HG03460 (cell line): ENCODE measurements around the gene CCBE1.
"Not testable (repeated sequence)": the region's sequence is repeated elsewhere in the genome, so short reads cannot be mapped to it uniquely, and the experiment has no call there.

Source experiments
- ATAC-seq: cut with Tn5 transposase; IDR thresholded peaks from one replicate; pipeline ENCODE4 v1.9.1; 2021; ENCODE audit not compliant: unreplicated experiment

CCBE1 gene

DNA sequence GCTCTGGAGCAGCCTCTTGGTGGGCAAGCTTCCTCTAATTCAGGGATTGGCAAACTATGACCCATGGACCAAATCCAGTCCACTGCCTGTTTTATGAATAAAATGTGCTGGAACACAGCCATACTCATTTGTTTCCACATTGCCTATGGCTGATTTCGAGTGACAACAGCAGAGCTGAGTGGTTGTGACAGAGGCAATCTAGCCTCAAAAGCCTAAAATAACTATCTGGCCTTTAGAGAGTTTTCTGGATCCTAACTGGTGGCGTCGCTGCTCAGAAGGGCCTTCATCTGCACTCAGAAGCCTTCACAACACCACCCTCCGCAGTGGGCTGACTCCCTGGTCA is 147.1 kb downstream of the CCBE1 start:
- no peak for ATAC-seq

DNA sequence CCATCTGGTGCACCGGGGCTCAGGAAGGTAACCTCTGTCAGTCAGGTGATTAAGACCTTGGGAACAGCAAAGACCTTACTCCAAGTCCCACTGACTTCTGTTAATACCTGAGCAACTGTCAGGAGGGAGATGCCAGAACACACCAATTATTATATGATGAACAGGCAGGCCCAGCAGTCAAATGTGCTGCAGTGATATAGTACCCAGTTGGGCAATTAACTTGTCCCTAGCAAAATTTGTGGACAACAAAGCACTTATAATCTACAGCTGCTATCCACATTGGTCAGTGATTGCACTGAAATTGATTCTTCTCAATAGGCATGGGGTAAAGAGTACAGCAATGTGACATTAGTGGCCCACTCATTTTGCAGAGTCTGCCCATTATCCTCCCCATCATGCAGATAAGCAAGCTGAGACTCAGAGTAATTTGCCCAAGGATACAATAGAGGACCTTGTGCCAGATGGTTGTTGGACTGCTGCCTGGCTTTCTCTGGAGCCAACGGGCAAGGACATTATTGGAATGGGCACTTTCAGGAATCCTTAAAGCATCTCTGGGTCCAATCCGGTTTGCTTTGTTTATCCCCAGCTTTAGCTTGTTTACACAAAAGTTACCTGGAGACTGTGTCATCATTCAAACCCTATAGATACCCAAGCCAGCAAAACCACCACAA is 147.6 kb downstream of the CCBE1 start:
- no peak for ATAC-seq

- ATAC-seq = no peak
These were observed 149.5 kb downstream of the CCBE1 start for GRCh38 chr18:59547581-59548182.

DNA sequence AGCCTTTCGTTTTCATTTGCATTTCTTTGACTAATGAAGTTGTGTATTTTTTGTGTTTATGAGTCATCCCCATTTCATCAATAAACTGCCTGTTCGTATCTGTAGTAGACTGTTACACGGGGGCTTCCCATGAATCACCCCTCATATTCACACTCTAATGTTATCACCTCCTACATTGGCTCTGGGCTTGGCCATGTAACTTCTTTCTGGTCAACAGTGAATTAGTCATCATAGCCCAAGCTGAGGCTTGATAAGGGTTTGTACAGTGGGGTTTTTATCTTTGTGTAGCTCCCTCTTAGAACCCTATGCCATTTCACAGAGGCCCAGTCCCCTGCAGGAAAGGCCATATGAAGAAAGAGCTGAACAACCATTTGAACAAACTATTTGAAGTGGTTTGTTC is 151.0 kb downstream of the CCBE1 start:
- no peak for ATAC-seq

GRCh38 chr18:59540780-59541179 is 156.4 kb downstream of the CCBE1 start:
- ATAC-seq = no peak

DNA sequence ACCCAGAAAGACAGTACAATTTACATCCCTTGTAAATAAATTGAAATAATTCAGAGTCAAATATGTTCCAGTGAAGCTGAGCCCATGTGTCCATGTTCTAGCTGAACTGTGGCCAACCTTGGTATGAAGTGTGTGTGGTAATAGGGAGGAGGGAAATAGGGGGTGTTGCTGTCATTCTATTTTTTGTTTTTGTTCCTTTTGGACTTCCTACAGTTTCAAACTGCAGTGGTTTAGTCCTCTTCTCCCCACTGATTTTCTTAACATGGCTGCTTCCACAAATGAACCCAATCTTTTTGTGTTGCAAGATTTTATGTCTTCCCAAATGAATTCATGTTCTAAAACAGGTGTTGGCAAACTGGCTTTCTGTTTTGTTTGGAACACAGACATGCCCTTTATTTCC is 156.9 kb downstream of the CCBE1 start:
- ATAC-seq = no peak

DNA sequence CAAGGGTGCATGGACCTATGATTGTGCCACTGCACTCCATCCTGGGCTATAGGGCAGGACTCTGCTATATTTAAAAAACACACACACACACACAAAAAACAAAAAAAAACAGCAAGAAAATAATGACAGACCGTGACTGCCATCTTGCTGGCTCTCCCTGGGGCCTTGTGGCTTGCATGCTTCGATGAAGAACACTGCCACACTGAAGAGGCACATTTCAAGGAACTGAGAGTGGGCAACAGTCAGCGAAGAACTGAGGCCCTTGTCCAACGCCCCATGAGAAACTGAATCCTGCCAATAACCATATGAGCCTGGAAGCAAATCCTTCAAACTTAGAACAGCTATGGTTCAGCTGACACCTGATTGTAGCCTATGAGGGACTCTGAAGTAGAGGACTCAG is 158.1 kb downstream of the CCBE1 start:
- ATAC-seq = no peak

DNA sequence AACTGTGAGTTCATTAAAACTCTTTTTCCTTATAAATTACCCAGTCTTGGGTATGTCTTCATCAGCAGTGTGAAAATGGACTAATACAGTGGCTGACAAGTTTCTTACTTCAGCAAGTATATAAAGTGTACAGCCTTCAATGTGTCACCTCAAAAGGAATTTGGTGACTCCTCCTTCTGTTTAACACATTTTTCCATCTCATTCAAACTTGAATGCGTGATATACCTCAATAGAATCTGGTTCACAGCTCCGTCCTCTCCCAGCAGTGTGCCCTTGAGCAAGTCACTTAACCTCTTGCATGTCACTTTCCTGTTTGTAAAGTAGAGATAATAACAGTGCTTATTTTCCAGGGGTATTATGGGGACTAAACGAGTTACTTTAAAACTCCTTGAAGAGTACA is 159.6 kb downstream of the CCBE1 start:
- no peak for ATAC-seq

DNA sequence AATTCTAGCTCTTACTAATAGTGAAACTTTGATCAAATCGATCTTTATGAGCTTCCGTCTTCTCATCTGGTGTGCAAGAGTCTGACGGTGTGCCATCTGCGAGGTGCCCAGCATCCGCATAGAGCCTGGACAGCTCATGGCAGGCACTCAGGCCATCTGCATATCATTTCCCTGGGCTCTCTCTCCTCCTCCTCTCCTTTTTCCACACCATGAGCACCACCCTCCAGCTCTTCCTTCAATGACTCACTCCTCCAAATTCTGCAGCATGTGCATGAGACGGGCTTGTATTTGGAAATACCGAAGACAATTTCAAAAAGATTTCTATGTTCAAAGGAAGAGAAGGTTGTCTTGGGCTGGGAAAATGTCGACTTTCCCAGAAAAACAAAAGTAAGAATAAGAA is 161.1 kb downstream of the CCBE1 start:
- ATAC-seq = no peak

DNA sequence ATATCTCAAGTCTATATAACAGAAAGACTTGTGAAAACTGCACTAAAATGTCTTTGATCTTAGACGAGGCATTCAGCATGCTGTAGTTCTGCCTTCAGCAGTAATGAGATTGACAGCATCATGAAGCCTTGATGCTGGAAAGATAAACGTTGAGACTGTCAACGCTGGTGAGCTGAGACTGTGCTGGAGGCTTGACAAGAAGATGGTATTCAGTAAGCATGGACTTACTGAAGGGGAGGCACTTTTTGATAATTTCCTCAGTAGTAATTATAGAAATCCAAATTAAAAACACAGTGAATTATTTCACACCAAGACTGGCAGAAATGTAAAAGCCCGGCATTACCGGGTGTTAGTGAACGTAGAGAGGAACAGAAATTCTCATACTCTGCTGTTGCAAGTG is 162.2 kb downstream of the CCBE1 start:
- no peak for ATAC-seq

GRCh38 chr18:59528866-59529265 is 168.4 kb downstream of the CCBE1 start:
- ATAC-seq = no peak

DNA sequence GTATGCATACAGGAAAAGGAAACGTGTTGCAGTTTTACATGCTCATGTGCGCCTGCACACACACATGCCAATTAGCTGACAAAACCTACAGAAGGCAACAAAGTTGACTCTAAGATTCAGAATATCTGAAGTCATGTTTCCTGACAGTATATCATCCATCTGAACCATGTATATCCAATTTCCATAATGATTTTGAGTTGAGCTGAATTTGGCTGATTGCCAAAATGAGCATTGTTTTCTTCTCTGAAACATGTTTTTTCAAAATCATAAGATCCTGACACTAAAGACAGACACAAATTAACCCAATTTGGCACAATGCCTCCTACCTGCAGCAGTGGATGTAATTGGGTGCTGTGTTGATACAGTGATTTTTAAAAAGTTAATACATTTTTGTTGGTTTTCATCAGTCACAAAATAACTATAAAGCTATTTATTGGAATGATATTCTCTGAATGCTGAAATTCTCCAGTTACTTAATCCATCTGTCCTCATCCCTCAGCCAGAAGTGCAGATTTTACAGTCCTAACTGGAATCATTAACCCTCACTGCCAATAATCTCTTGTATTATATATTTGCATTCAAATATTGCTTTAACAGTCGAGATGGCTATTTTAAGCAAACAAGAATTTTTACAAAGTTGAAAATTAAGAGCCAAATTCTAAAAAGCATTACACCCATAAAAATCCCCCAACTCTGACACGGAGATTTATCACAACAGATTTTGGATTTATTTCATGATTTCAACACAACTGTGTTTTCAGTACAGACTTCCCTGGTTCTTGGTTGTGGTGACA is 176.5 kb downstream of the CCBE1 start:
- ATAC-seq = no peak

GRCh38 chr18:59518705-59519104 is 178.5 kb downstream of the CCBE1 start:
- ATAC-seq = no peak

DNA sequence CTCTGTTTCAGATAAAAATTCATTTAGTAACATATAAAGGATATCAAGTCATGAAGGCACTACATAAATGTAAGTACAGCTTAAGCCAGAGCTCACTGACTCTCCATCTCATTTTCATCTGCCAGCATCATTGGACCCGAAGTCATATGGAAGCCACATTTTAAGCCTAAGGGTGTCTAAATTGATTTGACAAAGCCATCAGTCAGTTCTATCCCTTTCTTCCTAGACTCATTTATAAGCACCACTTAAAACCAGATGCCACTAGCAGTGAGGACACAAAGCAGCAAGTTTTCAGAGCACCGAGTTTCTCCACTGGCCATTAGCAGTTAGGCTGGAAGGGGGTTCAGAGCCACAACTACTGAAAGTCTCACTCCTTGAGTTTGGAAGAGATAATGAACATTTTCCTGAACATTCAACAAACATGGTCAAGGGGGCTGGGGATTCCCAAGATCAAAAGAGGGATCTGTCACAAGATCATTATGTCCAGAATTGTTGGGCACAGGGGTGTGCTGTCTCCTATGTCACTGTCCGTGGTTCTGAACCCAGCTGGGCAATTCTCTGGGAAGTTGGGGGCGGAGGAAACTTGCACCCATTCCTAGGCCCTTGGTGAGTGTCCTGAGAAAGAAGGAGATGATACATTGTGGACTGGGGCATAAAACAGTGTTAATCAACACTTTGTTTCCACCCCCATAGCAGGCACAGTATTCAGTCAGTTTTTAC is 179.6 kb downstream of the CCBE1 start:
- no peak for ATAC-seq

DNA sequence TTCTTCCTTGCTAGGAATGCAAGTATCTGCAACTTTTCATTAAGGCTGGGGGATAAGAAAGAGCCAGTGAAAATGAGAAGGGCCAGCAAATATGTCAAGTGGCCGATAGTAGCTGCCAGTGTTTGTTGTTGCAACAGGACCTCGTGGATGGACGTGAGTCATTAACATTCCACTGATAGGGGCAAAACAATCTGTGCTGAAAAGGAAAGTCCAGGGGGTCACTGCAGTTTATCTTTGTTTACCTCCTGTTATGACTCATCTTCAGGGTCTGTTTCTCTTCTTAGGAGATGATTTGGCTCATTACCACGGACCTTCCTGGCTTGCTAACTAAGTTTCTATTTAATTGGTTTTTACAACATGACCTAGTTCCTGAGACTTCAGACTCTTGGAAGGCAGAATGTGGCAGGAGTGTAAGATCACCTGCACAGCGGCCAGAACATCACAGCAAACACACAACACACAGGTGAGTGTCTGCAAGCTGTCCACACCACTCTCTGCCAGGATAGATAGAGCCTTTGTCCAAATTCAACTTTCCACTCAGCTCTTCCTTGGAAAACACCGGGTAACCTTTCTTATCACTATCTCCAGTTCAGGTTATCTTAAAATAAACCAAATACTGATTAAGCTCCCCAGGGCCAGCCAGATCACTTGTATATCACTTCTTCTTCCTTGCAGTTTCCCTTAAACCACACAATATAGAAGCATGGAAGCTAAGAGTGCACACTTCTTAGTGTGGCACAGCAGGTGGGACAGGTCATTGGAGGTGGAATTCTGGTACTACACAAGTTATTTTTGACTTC is 180.7 kb downstream of the CCBE1 start:
- no peak for ATAC-seq

GRCh38 chr18:59515956-59516355 is 181.3 kb downstream of the CCBE1 start:
- ATAC-seq = not testable (repeated sequence)

DNA sequence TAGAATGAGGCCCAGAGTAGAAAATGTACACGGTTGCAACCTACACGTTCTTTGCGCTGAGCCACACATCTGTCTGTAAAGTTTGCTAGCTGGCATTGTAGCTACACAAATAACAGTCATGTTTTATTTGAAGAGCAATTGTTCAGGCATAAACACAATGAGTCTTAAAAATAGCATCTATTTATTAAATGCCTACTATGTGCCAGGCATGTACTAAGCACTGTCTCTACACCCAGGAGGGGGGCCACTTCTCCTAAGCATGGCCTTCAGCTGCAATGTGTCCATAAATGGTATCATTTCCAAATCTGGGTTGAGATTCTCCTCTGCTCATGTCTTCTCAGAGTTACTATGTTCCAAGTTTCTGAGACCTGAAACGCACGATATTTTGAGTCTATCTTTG is 182.1 kb downstream of the CCBE1 start:
- ATAC-seq = no peak

- ATAC-seq = no peak
These were observed 183.0 kb downstream of the CCBE1 start for GRCh38 chr18:59514203-59514602.

DNA sequence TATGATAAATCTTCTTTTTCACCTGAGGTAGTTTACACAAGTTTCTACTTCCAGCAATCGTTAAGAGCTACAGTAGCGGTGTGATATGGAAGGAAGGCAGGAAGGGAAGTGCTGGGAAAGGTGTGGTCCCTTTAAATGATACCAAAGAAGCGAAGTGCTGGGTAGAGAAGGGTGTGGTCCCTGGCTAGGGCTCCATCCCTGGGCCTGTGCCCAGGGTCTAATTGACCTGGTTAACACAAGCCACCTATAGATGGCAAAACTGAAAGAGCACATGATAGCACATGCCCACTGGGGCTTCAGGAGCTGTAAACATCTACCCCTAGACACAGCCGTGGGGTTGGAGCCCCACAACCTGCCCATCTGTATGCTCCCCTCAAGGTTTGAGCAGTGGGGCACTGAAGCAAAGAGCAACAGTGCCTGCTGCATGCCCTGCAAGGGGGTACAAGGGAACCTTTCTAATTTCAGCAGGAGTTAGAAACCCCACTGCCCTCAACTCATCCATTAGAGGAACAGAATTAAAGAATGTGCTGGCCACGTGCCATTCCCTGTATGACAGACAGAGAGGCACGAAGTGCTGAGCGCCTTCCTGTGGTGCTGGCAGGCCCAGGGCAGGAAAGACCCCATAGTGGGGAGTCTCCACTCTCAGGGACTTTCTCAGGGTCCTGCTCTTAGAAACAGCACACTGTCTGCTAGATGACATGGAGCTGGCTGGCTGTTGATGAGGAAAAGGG is 185.0 kb downstream of the CCBE1 start:
- ATAC-seq = no peak
